DMS 273 (cell line): ENCODE results near the gene SPDYE6.
"Not testable (repeated sequence)": the region's sequence is repeated elsewhere in the genome, so short reads cannot be mapped to it uniquely, and the experiment has no call there.

ENCODE experiments used
- DNase-seq: peaks from one replicate; lab custom pipeline; 2025; ENCODE audit not compliant: unreplicated experiment; lab: John Stamatoyannopoulos, UW

SPDYE6 gene

DNA sequence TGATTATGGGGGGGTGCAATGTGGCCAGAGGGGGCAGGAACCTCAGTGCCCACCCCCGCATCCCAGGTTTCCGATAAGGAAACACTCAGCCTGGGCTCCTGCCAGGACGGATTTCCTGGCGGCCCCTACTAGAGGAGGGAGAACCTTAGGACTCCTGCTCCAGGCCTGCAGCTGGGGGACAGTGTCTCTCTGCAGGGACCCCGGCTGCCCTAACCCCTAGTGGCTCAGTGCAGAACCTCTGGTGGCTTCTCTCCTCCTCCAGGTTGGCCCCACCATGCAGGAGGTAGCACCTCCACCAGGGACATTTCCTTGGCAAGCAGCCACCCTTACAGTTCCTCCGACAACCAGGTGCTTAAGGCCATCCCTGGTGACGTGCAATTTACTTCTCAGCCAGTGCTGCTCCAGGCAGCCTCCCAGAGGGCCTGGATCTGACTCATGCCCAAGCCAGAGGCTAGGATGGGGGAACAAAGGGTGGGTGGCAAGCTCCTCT lies 37.7 kb downstream of the SPDYE6 start:
- DNase-seq: peak; percentile 60

- DNase-seq: no peak
These were observed 38.8 kb downstream of the SPDYE6 start for GRCh38 chr7:102317231-102318059.

DNA sequence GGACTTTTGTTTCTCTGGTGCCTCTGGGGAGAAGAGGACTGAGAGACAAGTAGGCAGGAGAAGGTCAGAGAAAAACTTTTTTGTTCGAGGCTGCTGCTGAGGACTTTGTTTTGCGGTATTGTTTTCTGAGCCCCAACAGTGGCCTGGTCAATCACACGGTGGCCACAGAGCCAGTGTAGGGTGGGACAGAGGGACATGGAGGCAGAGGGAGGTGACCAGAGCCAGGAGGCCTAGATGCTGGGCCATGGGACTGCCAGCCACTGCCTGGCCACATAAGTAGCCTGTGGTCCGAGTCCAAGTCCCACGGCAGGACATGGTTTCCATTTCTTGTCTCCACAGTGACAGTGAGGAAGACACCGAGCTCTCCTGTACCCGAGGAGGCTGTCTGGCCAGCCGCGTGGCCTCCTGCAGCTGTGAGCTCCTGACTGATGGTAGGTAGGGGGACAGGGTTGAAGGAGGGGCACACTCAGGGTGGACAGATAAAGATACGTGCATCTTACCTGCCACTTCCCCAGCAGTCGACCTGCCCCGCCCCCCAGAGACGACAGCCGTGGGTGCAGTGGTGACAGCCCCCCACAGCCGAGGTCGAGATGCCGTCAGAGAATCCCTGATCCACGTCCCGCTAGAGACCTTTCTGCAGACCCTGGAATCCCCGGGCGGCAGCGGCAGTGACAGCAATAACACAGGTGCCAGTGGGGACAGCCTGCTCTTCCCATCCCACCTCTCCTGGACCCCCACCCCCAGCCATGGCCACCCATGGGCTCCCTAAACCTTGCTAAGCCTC lies 42.1 kb downstream of the SPDYE6 start:
- DNase-seq: no peak

DNA sequence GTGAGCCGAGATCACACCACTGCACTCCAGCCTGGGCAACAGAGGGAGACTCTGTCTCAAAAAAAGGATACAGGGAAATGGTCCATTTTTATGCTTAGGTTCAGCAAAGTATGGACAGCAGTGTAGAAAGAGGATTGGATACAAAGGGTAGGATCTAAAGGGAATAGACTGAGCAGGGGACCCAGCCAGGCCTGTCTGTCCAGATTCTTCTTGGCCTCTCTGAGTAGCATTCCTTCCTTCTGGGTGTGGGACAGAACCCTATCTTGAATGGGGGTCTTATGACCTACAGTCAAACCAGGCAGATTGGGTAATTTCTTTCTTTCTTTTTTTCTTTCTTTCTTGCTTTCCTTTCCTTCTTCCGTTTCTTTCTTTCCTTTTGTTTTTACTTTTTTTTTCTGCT lies 43.9 kb downstream of the SPDYE6 start:
- DNase-seq: no peak

DNA sequence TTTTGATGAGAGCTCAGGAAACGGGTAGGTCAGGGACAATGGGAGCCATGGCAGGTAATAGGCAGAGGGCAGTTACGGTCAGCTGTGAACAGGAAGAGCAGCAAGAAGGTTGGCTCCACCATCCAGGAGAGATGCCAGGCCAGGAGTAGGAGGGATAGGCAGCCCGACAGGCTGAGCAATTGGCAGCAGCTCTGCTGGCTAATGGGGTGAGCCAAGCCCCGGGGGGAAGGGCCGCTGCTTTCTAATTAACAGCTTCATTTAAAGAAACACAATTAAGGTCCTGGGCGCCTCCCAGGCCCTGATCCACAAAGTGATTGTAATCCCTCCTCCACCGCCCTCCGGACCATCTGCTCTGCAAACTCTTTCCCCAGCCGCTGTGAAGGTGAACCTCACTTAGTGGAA lies 45.8 kb downstream of the SPDYE6 start:
- DNase-seq: peak; percentile 90

GRCh38 chr7:102306916-102307677 lies 49.1 kb downstream of the SPDYE6 start:
- DNase-seq: peak; percentile 54

DNA sequence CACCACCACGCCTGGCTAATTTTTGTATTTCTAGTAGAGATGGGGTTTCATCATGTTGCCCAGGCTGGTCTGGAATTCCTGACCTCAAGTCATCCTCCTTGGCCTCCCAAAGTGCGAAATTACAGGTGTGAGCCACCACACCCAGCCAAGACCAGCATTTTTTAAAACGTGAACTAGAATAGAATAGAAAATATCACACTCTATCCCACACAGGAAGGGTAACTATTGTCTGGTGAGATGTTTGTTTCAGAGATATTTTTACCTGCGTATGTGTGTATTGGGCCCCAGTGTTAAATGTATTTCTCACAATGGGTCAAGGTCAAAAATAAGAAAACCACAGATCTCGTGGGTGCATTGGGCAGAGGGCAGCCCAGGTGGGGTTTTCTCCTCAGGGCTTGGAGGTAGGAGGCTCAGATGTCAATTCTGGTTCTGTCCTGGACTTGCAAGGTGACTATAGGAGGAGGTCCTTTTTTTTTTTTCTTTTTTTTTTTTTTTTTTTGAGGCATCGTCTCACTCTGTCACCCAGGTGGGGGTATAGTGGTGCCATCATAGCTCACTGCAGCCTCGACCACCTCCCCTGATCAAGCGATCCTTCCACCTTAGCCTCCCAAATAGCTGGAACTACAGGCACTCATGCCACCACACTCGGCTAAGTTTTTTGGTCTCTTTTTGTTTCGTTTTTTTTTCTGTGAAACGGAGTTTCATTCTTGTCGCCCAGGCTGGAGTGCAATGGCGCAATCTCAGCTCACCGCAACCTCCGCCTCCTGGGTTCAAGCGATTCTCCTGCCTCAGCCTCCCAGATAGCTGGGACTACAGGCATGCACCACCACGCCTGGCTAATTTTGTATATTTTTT lies 50.6 kb downstream of the SPDYE6 start:
- no peak for DNase-seq

DNA sequence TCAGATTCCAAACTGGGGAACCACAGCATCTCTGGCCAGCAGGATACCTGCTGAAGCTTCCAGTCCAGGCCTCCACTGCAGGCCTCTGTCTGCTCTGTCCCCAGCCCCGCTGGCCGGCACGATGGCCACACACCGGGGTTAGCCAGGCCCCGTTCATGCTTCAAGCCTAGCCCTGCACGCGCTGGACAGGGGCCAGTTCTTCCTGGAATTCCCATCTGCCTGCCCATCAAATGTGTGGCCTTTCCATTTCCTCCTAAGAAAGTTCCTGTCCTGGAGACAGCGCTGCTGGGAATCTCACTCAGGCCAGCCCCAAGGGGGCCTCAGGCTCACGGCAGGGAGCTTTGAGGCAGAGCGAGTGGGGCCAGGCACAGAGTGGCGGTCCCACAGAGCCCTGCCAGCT lies 51.6 kb downstream of the SPDYE6 start:
- no peak for DNase-seq

DNA sequence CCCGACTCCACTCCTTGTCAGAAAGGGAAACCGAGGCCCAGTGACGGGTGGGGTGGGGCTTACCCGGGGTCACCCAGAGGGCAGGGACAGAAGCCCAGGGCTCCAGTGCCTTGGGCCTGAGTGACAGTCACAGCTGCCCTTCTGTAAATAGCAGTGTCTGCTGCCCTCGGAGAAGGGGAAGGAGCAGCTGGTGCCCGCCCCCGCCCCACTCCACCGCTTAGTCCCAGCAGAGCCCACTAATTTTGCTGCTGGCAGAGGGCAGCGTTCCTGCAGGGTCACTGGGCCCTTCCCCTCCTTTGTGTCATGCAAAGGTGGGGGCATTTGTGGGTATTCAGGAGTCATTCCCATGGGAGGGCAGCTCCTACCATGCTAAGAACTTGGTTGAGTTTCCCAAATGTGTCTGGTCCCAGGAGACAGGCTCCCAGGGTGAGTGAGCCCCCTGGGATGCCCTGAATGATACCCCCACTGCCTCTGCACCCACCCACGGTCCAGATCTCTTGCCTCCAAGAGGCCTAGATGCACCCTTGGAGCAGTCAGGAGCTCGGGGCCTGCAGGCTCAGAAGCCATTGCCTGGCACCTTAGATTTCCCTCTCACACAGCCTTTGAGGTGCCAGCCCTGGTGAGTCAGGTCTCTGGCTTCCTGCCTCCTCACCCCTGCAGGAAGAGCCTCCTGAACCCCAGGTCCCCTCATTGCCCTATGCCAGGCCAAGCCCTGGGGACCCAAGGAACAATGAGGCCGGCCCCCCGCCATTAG lies 52.4 kb downstream of the SPDYE6 start:
- DNase-seq: peak; percentile 77

DNA sequence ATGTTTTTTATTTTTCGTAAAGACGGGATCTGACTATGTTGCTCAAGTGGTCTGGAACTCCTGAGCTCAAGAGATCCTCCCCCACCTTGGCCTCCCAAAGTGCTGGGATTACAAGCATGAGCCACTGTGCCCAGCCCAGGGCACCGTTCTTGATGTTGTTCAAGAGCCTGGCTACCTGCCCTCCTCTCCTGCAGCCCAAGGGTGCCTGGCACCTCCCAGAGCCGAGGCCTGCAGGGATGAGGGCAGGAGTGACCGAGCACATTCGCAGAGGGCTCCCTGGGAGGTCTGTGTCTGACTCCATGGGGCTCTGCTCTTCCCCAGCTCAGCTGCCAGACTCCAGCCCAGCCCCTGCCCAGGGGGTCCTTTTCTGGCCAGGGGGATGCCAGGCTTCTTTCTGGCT lies 54.2 kb downstream of the SPDYE6 start:
- DNase-seq: no peak

DNA sequence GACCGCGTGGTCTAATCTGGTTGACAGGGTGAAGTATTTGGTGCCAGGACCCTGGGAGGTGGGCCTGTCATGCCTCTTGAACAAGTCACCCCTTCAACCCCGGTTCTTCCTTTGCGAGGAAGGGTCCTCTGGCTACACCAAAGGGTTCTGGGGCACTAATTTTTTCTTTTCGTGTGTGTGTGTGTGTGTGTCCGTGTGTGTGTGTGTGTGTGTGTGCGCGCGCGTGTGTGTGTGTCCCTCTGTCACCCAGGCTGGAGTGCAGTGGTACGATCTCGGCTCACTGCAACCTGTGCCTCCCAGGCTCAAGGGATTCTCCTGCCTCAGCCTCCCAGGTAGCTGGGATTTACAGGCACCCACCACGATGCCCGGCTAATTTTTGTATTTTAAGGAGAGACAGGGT lies 54.9 kb downstream of the SPDYE6 start:
- DNase-seq: not testable (repeated sequence)

- DNase-seq: no peak
These were observed 55.5 kb downstream of the SPDYE6 start for GRCh38 chr7:102300643-102301221.

GRCh38 chr7:102297487-102298218 lies 58.6 kb downstream of the SPDYE6 start:
- DNase-seq: no peak

- no peak for DNase-seq
These were observed 59.7 kb downstream of the SPDYE6 start for GRCh38 chr7:102296514-102296913.

DNA sequence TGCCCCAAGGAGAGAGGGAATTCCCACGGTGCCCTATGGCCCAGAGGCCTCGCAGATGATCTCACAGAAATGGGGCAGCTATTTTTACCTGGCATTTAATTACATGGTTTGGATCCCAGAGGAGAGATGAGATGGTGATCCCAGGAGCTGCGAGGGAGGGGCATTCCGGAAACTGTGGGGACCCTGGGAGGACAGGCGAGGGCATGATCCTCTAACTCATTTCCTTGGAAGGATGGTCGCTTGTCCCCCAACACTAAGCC lies 60.1 kb downstream of the SPDYE6 start:
- DNase-seq: no peak
